ENCODE results near the gene TTC23.
"Not testable (repeated sequence)": the region's sequence is repeated elsewhere in the genome, so short reads cannot be mapped to it uniquely, and the experiment has no call there.

Gene TTC23

GRCh38 chr15:99244306-99244705, 5.1 kb downstream of the TTC23 start:
- no peak for TF ChIP-seq CTCF (IDR thresholded peaks at IDR 0.05; ENCODE audit: borderline replicate concordance, control extremely low read depth, extremely low read depth, insufficient read depth, missing control alignments)
- in situ Hi-C loops (cut with MboI; ENCODE audit: low sequenced_read_pairs, unreplicated experiment) = no loop called here
- DNase-seq (ENCODE audit: low spot score) = no peak

GRCh38 chr15:99241752-99242151, 7.6 kb downstream of the TTC23 start:
- TF ChIP-seq CTCF (IDR thresholded peaks at IDR 0.05; ENCODE audit: borderline replicate concordance, control extremely low read depth, extremely low read depth, insufficient read depth, missing control alignments) = no peak
- in situ Hi-C loops (cut with MboI; ENCODE audit: low sequenced_read_pairs, unreplicated experiment) = no loop called here

GRCh38 chr15:99239545-99240198, 9.7 kb downstream of the TTC23 start:
- in situ Hi-C loops (cut with MboI; ENCODE audit: low sequenced_read_pairs, unreplicated experiment) = no loop called here
- peak; percentile 68 for DNase-seq (ENCODE audit: low spot score)
- TF ChIP-seq CTCF (IDR thresholded peaks at IDR 0.05; ENCODE audit: borderline replicate concordance, control extremely low read depth, extremely low read depth, insufficient read depth, missing control alignments) = no peak

More at GRCh38 chr15:99241752-99242151, 7.6 kb downstream of the TTC23 start:
- no peak for DNase-seq (ENCODE audit: low spot score)

GRCh38 chr15:99238849-99239248, 10.5 kb downstream of the TTC23 start:
- in situ Hi-C loops (cut with MboI; ENCODE audit: low sequenced_read_pairs, unreplicated experiment) = no loop called here
- no peak for TF ChIP-seq CTCF (IDR thresholded peaks at IDR 0.05; ENCODE audit: borderline replicate concordance, control extremely low read depth, extremely low read depth, insufficient read depth, missing control alignments)
- no peak for DNase-seq (ENCODE audit: low spot score)

GRCh38 chr15:99234160-99234559, 15.2 kb downstream of the TTC23 start:
- DNase-seq (ENCODE audit: low spot score); in situ Hi-C loops (cut with MboI; ENCODE audit: low sequenced_read_pairs, unreplicated experiment): not testable (repeated sequence)

GRCh38 chr15:99232740-99233139, 16.6 kb downstream of the TTC23 start:
- TF ChIP-seq CTCF (IDR thresholded peaks at IDR 0.05; ENCODE audit: borderline replicate concordance, control extremely low read depth, extremely low read depth, insufficient read depth, missing control alignments) = no peak
- DNase-seq (ENCODE audit: low spot score) = no peak
- in situ Hi-C loops (cut with MboI; ENCODE audit: low sequenced_read_pairs, unreplicated experiment) = no loop called here

DNA sequence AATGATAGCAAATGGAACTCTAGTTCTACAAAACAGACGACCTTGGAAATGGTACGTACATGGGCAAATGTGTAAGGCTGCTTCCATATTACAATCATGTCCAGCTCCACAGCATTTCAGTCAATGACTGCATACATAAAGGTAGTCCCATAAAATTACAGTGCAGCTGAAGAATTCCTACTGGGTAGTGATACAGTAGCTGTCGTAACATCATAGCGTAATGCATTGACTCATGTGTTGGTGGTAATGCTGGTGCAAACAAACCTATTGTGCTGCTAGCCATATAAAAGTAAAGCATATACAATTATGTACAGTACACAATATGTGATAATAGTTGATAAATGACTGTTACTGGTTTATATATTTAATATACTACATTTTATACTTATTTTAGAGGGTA, 18.5 kb downstream of the TTC23 start:
- DNase-seq (ENCODE audit: low spot score) = no peak
- no peak for TF ChIP-seq CTCF (IDR thresholded peaks at IDR 0.05; ENCODE audit: borderline replicate concordance, control extremely low read depth, extremely low read depth, insufficient read depth, missing control alignments)
- in situ Hi-C loops (cut with MboI; ENCODE audit: low sequenced_read_pairs, unreplicated experiment) = no loop called here
